ENCODE measurements around the gene ARHGAP29. TPM values are rescaled to one million over a fixed set of nuclear protein-coding genes. Genes with fewer than 3 reads are reported as not detected.

ARHGAP29 gene
- total and polyA plus RNA-seq, 10 of the 15 experiments (the other 5 are each of a cell fraction or from before 2014, with no cell fraction given): under 0.01 to 0.43 (median 0.10) TPM; not detected in 4

DNA sequence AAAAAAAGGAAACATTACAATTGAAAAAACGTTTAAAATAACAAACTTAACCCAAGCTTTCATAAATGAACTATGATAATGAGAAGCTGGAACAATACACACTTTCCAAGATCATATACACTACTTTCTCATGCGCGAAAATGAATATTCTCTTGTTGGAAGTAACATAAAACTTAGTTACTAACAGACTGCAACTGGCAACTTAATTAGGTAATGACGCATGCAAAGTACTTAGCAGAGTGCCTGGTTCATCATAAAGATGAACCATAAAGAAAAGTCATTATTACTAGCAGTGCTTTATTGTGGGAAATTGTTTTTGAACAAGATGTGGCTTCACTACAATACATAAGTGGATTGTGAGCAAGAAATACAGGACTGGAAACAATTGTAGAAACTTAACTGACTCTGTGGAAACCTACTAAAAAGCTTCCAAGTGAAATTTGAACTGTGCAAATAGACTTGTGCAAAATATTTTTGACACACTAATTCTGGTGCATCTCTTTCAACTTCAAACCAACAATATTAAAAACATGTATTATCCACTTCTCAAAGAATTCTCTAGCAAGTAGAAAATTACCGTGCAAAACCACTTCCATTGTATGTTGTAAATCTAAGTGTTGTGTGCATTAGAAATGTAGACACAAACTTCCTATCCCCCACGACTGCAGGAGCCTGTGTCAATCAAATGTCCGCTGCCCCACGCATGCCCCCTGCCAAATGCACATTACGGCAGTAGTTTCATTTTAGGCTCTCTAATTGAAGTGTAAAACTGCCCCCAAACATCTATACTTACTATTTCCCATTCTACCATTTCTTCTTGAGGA, 2.0 kb downstream of the ARHGAP29 start:
- no peaks in the 10 kb centered on the region for H3K79me2 ChIP-seq (ENCODE audit: control insufficient read depth, insufficient read depth, low read length)
- H3K4me3 ChIP-seq: no peak overlapping the region
- H3K27ac ChIP-seq (ENCODE audit: control insufficient read depth, insufficient read depth): no peak overlapping the region
- ChIA-PET SMC1A (ENCODE audit: uncharacterized antibody, unreplicated experiment) (interaction anchor here (1.1 kb wide), 1 partner anchor 9 kb away, joined by 3 read pairs; no protein-coding TSS in a partner anchor), CTCF (interaction anchor here (0.7 kb wide), 1 partner anchor 176 kb away, joined by 3 read pairs; no protein-coding TSS in a partner anchor), POLR2A (no interaction called here), RAD21 (ENCODE audit: unreplicated experiment) (no interaction called here)
- H3K9me3 ChIP-seq (replicated peaks; ENCODE audit: control insufficient read depth, insufficient read depth, low read length): no peaks in the 10 kb centered on the region
- in situ Hi-C loops (cut with MboI) (no loop called here), intact Hi-C loops (cut with micrococcal nuclease; ENCODE audit: unreplicated experiment) (loop anchor here (10.0 kb wide), 1 partner anchor 171 kb away; no protein-coding TSS in a partner anchor)
- no peak overlapping the region for H2AFZ ChIP-seq (ENCODE audit: control insufficient read depth, low read depth, low read length)
- FAIRE-seq: no peak
- 31% methylated on average over 9 of the region's 9 CpGs for WGBS (ENCODE audit: insufficient coverage, insufficient replicate concordance, low lambda C conversion rate, missing lambda C conversion rate)
- H3K9ac ChIP-seq (ENCODE audit: control insufficient read depth, insufficient read depth, low read length): no peak overlapping the region
- no peak for ATAC-seq
- H3K4me1 ChIP-seq (ENCODE audit: control insufficient read depth, insufficient read depth, low read length): no peaks in the 10 kb centered on the region
- TF ChIP-seq ZNF217 (IDR thresholded peaks at IDR 0.05) (no peak), USF2 (IDR thresholded peaks at IDR 0.05; ENCODE audit: borderline replicate concordance, low read depth, low read length) (no peak), ZZZ3 (IDR thresholded peaks at IDR 0.05; ENCODE audit: control insufficient read depth, insufficient read length, low read depth) (no peak), SMAD5 (IDR thresholded peaks at IDR 0.05; ENCODE audit: low read depth) (no peak), SP1 (IDR thresholded peaks at IDR 0.05; ENCODE audit: low read depth, low read length) (no peak), RFX5 (IDR thresholded peaks at IDR 0.05; ENCODE audit: low read depth, low read length) (no peak), ZSCAN29 (IDR thresholded peaks at IDR 0.05) (no peak)
- H3K36me3 ChIP-seq (ENCODE audit: control insufficient read depth in 2 of 2, insufficient read depth in 2 of 2, low read length in 1 of 2): no peaks in the 10 kb centered on the region
- H3K4me2 ChIP-seq (ENCODE audit: control insufficient read depth, insufficient read depth): no peak overlapping the region
- BruUV-seq (replicated peaks): no TSS peak
- H4K20me1 ChIP-seq (ENCODE audit: control insufficient read depth, insufficient read depth): no peaks in the 10 kb centered on the region
- DNase-seq (ENCODE audit: low read depth, low spot score): no peak
- peaks cover 2 to 21% of the 10 kb centered on the region in 2 experiments; a peak in 2 of 4 replicates for H3K27me3 ChIP-seq (replicated peaks in 1 of 2; ENCODE audit: control insufficient read depth in 2 of 2, insufficient read depth in 2 of 2, low read length in 1 of 2)

Measured in GM12878 (cell line).